NK-92 treated with Interleukin-12 subunit alpha and Interleukin-12 subunit beta, amount 100 ng/mL, for 24 hours (cell line): Measurements from ENCODE around the gene CLEC11A.
"Not testable (repeated sequence)": the region's sequence is repeated elsewhere in the genome, so short reads cannot be mapped to it uniquely, and the experiment has no call there.

Experiments used
- DNase-seq: peaks from one replicate; lab custom pipeline; 2025; lab: John Stamatoyannopoulos, UW

The CLEC11A gene

GRCh38 chr19:50721441-50722137 is 1.6 kb upstream of the CLEC11A start:
- no peak for DNase-seq

- DNase-seq: no peak
These were observed 757 bp upstream of the CLEC11A start for GRCh38 chr19:50722201-50723013.

- no peak for DNase-seq
These were observed 764 bp downstream of the CLEC11A start for GRCh38 chr19:50723735-50724521.

- DNase-seq: peak; percentile 99
These were observed 1.5 kb downstream of the CLEC11A start for GRCh38 chr19:50724522-50725217.

GRCh38 chr19:50725218-50725910 is 2.2 kb downstream of the CLEC11A start:
- DNase-seq: no peak

GRCh38 chr19:50725911-50726230 is 2.7 kb downstream of the CLEC11A start:
- DNase-seq: no peak

- DNase-seq: no peak
These were observed 5.0 kb downstream of the CLEC11A start for GRCh38 chr19:50728084-50728737.

GRCh38 chr19:50729894-50730293 is 6.7 kb downstream of the CLEC11A start:
- no peak for DNase-seq

- DNase-seq: no peak
These were observed 12.7 kb downstream of the CLEC11A start for GRCh38 chr19:50735869-50736268.

- no peak for DNase-seq
These were observed 13.2 kb downstream of the CLEC11A start for GRCh38 chr19:50736338-50736737.

- no peak for DNase-seq
These were observed 16.2 kb downstream of the CLEC11A start for GRCh38 chr19:50739132-50739913.

- no peak for DNase-seq
These were observed 16.8 kb downstream of the CLEC11A start for GRCh38 chr19:50739914-50740426.

- no peak for DNase-seq
These were observed 18.2 kb downstream of the CLEC11A start for GRCh38 chr19:50741179-50741933.

- no peak for DNase-seq
These were observed 20.4 kb downstream of the CLEC11A start for GRCh38 chr19:50743537-50743936.

GRCh38 chr19:50745221-50745620 is 22.1 kb downstream of the CLEC11A start:
- no peak for DNase-seq

GRCh38 chr19:50747141-50747540 is 24.0 kb downstream of the CLEC11A start:
- DNase-seq: not testable (repeated sequence)

GRCh38 chr19:50749490-50749889 is 26.3 kb downstream of the CLEC11A start:
- DNase-seq: no peak

- no peak for DNase-seq
These were observed 26.8 kb downstream of the CLEC11A start for GRCh38 chr19:50750010-50750409.

GRCh38 chr19:50753879-50754278 is 30.7 kb downstream of the CLEC11A start:
- DNase-seq: no peak
